Smooth muscle cell (in vitro differentiated cells): Measurements from ENCODE around the gene ASMTL. TPM values are rescaled to one million over a fixed set of nuclear protein-coding genes. Genes with fewer than 3 reads are reported as not detected.

Experiments
- DNase-seq: peaks from one replicate; lab custom pipeline; 2025; ENCODE audit not compliant: unreplicated experiment; lab: John Stamatoyannopoulos, UW
- H2AFZ ChIP-seq: fragments of 200-600 bp; sonication (generic); 2 replicates; pipeline ENCODE4 v1.6.0; 2016; ENCODE audit warnings: antibody characterized with exemption, low read depth, mild to moderate bottlenecking
- H3F3A ChIP-seq: fragments of 200-600 bp; sonication (generic); 2 replicates; pipeline ENCODE4 v1.6.0; 2017; ENCODE audit warnings: antibody characterized with exemption, low read depth
- H3K27ac ChIP-seq: fragments of 200-600 bp; sonication (generic); 2 replicates; pipeline ENCODE4 v1.5.1; 2016; ENCODE audit warnings: low read depth, mild to moderate bottlenecking
- H3K27me3 ChIP-seq: fragments of 200-600 bp; sonication (generic); 2 replicates; pipeline ENCODE4 v1.6.1; 2016; ENCODE audit warnings: low read depth, mild to moderate bottlenecking
- H3K36me3 ChIP-seq: fragments of 200-600 bp; sonication (generic); 2 replicates; pipeline ENCODE4 v1.5.1; 2016; ENCODE audit warnings: low read depth
- H3K4me1 ChIP-seq: fragments of 200-600 bp; sonication (generic); 2 replicates; pipeline ENCODE4 v1.5.1; 2016; ENCODE audit warnings: low read depth
- H3K4me2 ChIP-seq: fragments of 200-600 bp; sonication (generic); 2 replicates; pipeline ENCODE4 v1.6.0; 2016; ENCODE audit warnings: mild to moderate bottlenecking
- H3K4me3 ChIP-seq: fragments of 200-600 bp; sonication (generic); 2 replicates; pipeline ENCODE4 v1.5.1; 2016; ENCODE audit warnings: mild to moderate bottlenecking
- H3K79me2 ChIP-seq: fragments of 200-600 bp; sonication (generic); 2 replicates; pipeline ENCODE4 v1.6.0; 2016; ENCODE audit warnings: low read depth, mild to moderate bottlenecking
- H3K9ac ChIP-seq: fragments of 200-600 bp; sonication (generic); 2 replicates; pipeline ENCODE4 v1.6.0; 2016; ENCODE audit warnings: low read depth
- H3K9me3 ChIP-seq: fragments of 200-600 bp; sonication (generic); replicated peaks from 2 replicates; pipeline ENCODE4 v1.5.1; 2016; ENCODE audit warnings: low read depth
- H4K20me1 ChIP-seq: fragments of 200-600 bp; sonication (generic); 2 replicates; pipeline ENCODE4 v1.6.0; 2016; ENCODE audit warnings: low read depth
- CTCF ChIP-seq: fragments of 200-600 bp; sonication (generic); IDR thresholded peaks from 2 replicates; pipeline ENCODE4 v1.5.1; 2017; ENCODE audit warnings: borderline replicate concordance, mild to moderate bottlenecking, antibody characterized with exemption; ENCODE audit not compliant: insufficient read depth, poor library complexity, severe bottlenecking
- WGBS: methylation state at CpG from one replicate; pipeline ENCODE4 v1.1.7; 2016; ENCODE audit warnings: low lambda C conversion rate; 5-methylcytosine and 5-hydroxymethylcytosine counted together
- polyA plus RNA-seq: library from polyadenylated mRNA; unstranded; fragments of >200 nt; fragmentation: Nextera tagmentation; extraction: Ambion mirVana; gene quantifications from 2 replicates; pipeline ENCODE4 v1.2.1, GENCODE V29; 2016
- total RNA-seq: library from RNA; depleted of rRNA; stranded (reverse); fragments of >200 nt; gene quantifications from 2 replicates; pipeline ENCODE4 v1.2.3, GENCODE V29; 2014

Gene ASMTL
- total and polyA plus RNA-seq, 2 experiments from 2014 or later = 20.0 to 50.5 TPM

- 92% methylated on average over 10 of the region's 11 CpGs for WGBS
- no peak overlapping the region for H3K9ac ChIP-seq
- peaks cover 10% of the 10 kb centered on the region for H3F3A ChIP-seq
- H3K27ac ChIP-seq = no peak overlapping the region
- H3K27me3 ChIP-seq = no peaks in the 10 kb centered on the region
- H3K4me2 ChIP-seq = no peak overlapping the region
- no peak overlapping the region for H2AFZ ChIP-seq
- peaks cover 7% of the 10 kb centered on the region for H3K4me1 ChIP-seq
- no peak for TF ChIP-seq CTCF
- no peak for DNase-seq
- H4K20me1 ChIP-seq = no peaks in the 10 kb centered on the region
- peaks cover 6% of the 10 kb centered on the region for H3K36me3 ChIP-seq
- H3K4me3 ChIP-seq = no peak overlapping the region
- H3K79me2 ChIP-seq = no peaks in the 10 kb centered on the region
- peaks cover 8% of the 10 kb centered on the region for H3K9me3 ChIP-seq
These were observed 98.4 kb downstream of the ASMTL start for GRCh38 chrX:1354036-1355019.

Other genes starting within 250 kb of the ASMTL start
- not detected in 2 replicates for gene CRLF2, start 240.3 kb downstream of the ASMTL start, total RNA-seq
- gene CRLF2, start 240.3 kb downstream of the ASMTL start, polyA plus RNA-seq = not detected in 2 replicates
- gene CSF2RA, start 184.1 kb downstream of the ASMTL start, total RNA-seq = 0.40 and 2.2 TPM in 2 replicates
- 0.47 and 0.95 TPM in 2 replicates for gene CSF2RA, start 184.1 kb downstream of the ASMTL start, polyA plus RNA-seq
- gene IL3RA, start 116.1 kb downstream of the ASMTL start, total RNA-seq = 0.67 TPM in 1 of 2 replicates, not detected in the other
- gene IL3RA, start 116.1 kb downstream of the ASMTL start, polyA plus RNA-seq = 0.24 and 0.90 TPM in 2 replicates
- 160 and 164 TPM in 2 replicates for gene SLC25A6, start 60.8 kb downstream of the ASMTL start, total RNA-seq
- 261 and 288 TPM in 2 replicates for gene SLC25A6, start 60.8 kb downstream of the ASMTL start, polyA plus RNA-seq
- gene P2RY8, start 84.3 kb upstream of the ASMTL start, total RNA-seq = not detected in 2 replicates
- gene P2RY8, start 84.3 kb upstream of the ASMTL start, polyA plus RNA-seq = 0.04 TPM in 1 of 2 replicates, not detected in the other
- 21.8 and 31.9 TPM in 2 replicates for gene AKAP17A, start 138.7 kb upstream of the ASMTL start, total RNA-seq
- gene AKAP17A, start 138.7 kb upstream of the ASMTL start, polyA plus RNA-seq = 49.8 and 58.5 TPM in 2 replicates
- gene ASMT, start 162.2 kb upstream of the ASMTL start, total RNA-seq = not detected in 2 replicates
- gene ASMT, start 162.2 kb upstream of the ASMTL start, polyA plus RNA-seq = 0.41 and 0.71 TPM in 2 replicates